Choroid plexus epithelial cell (primary cell): ENCODE data around the gene RNF8.

ENCODE experiments used
- DNase-seq: peaks from one replicate; pipeline ENCODE4 v3.0.0-alpha.2; 2010; ENCODE audit warnings: low read depth
- H3K4me3 ChIP-seq: 2 replicates; pipeline ENCODE4 v1.5.1; 2011; ENCODE audit warnings: low read depth, mild to moderate bottlenecking, control low read depth, low read length, moderate library complexity
- TF ChIP-seq, protein P1 (sequence below): conservative IDR thresholded peaks from 2 replicates; pipeline ENCODE4 v1.5.1; 2011; ENCODE audit warnings: low read depth, mild to moderate bottlenecking, control low read depth, inconsistent platforms, low read length, moderate library complexity

The RNF8 gene

DNA sequence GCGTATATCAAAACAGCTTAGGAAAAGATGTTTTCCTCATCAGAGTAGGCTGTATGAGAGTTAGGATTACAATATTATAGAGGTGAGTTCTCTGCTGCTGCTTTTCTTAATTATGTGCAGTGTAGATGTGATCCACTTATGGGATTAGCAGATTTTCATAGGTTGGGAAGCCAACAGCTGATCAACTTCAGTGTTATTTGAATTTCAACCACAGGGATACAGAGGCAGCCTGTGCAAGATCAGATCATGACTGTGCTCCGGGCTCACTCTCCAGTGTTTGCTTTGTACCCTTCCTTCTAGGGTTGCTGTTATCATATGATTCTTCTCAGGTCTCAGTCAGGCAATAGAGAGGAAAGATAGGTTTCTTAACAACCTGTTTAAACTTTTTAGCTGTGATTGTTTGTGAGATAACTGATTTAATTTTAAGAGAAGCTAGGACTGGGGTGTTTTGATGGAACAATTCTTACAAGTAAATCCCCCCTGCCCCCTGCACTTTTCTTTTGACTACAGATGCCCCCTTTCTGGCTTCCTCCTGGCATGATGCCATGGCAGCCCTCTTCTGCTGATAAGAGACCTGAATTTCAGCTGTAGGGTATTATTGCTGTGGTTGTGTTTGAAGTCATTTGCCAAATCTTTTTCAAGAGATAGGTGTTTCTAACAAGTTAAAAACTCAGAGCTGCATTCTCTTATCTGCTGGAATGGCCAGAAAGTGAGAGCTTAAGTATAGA is 8.5 kb downstream of the RNF8 start:
- TF ChIP-seq, protein P1, sequence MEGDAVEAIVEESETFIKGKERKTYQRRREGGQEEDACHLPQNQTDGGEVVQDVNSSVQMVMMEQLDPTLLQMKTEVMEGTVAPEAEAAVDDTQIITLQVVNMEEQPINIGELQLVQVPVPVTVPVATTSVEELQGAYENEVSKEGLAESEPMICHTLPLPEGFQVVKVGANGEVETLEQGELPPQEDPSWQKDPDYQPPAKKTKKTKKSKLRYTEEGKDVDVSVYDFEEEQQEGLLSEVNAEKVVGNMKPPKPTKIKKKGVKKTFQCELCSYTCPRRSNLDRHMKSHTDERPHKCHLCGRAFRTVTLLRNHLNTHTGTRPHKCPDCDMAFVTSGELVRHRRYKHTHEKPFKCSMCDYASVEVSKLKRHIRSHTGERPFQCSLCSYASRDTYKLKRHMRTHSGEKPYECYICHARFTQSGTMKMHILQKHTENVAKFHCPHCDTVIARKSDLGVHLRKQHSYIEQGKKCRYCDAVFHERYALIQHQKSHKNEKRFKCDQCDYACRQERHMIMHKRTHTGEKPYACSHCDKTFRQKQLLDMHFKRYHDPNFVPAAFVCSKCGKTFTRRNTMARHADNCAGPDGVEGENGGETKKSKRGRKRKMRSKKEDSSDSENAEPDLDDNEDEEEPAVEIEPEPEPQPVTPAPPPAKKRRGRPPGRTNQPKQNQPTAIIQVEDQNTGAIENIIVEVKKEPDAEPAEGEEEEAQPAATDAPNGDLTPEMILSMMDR: no peak
- DNase-seq: no peak
- no peak overlapping the region for H3K4me3 ChIP-seq

DNA sequence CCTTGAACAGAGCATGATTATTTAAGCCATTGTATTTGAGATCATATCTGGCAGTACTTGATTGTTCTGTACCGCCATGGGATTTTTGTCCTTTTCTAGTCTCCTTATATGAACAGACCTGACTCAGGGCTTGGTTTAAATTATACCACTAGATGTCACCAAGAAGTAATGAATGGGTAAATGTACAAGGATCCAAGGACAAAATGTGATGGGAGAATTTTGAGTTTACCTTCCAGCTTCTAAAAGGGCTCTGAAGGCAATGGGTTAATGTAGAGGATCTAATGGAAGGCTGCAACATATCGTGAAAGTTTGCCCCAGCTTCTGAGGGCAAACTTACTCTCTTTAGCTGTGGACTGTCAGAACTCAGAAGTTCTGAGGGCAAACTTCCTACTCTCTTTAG is 12.0 kb downstream of the RNF8 start:
- DNase-seq: peak; percentile 63
- TF ChIP-seq, protein P1: peak; percentile 43

DNA sequence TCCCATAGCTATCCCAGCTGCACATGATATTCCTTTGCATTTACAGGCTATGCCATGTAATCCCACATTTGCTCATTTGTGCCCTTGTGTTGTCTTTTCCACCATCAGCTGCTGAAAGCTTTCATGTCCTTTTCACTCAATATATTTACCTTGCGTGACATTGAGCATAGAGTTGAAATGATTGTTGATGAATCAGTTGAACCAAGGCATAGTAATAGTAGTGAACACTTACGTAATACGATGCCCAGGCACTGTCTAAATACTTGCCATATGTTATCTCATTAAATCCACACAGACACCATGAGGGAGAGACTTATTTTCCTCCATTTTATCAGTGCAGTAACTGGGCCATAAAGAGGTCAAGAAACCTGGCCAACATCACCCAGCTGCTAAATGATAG is 13.1 kb downstream of the RNF8 start:
- H3K4me3 ChIP-seq: no peak overlapping the region
- TF ChIP-seq, protein P1: no peak
- DNase-seq: no peak

More for the DNA sequence above, 12.0 kb downstream of the RNF8 start:
- H3K4me3 ChIP-seq: no peak overlapping the region

DNA sequence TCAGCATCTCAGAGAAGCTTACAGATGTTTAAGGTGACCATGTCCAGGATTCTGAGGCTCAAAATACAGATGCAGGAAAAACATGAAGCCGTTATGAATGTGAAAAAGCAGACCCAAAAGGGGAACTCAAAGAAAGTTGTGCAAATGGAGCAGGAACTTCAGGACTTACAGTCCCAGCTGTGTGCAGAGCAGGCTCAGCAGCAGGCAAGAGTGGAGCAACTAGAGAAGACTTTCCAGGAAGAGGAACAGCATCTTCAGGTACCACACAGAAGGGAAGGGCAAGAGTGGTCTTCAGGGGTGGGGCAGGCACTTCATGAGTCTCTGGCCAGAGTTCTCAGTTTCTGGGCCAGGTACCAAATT is 15.2 kb downstream of the RNF8 start:
- TF ChIP-seq, protein P1: no peak
- no peak for DNase-seq
- no peak overlapping the region for H3K4me3 ChIP-seq

DNA sequence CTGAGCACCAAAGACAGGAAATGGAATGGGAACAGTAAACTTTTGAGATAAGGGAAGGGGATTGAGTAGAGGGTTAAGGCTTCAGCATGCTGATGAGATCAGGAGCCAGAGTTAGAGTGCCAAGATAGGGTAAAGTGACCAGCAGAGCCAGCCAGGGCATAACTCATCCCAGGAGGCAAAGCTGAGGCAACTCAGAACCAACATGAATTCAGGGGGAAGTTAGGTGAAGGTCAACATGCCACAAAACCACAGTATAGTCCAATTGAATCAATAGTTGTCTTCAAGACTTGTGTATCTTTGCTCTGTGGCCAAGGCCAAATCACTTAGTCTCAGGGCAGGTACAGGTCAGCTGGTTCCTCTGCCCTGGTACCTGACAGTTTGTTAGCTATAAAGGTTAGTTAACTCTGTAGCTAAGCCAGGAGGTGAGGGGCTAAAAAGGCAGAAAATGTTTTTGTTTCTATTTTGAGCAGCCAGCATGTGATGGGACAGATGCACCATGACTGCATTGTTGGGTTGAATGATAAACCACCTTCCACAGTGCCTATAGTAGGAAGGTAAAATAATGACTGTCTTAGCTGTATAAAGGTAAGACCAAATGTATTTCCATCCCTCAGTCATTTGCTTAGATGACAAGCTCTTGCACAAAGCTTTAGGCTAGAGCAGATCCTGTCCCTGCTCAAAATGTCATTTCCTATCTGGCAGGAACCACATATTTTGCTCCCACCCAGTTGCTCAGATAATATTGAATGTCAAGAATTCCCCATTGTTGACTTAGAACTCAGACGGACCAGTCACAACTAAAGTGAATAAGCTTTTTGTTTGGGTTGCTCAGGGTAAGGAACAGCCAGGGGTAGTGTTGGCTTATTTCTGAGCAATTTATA is 15.8 kb downstream of the RNF8 start:
- TF ChIP-seq, protein P1: no peak
- no peak overlapping the region for H3K4me3 ChIP-seq
- peak; percentile 34 for DNase-seq

DNA sequence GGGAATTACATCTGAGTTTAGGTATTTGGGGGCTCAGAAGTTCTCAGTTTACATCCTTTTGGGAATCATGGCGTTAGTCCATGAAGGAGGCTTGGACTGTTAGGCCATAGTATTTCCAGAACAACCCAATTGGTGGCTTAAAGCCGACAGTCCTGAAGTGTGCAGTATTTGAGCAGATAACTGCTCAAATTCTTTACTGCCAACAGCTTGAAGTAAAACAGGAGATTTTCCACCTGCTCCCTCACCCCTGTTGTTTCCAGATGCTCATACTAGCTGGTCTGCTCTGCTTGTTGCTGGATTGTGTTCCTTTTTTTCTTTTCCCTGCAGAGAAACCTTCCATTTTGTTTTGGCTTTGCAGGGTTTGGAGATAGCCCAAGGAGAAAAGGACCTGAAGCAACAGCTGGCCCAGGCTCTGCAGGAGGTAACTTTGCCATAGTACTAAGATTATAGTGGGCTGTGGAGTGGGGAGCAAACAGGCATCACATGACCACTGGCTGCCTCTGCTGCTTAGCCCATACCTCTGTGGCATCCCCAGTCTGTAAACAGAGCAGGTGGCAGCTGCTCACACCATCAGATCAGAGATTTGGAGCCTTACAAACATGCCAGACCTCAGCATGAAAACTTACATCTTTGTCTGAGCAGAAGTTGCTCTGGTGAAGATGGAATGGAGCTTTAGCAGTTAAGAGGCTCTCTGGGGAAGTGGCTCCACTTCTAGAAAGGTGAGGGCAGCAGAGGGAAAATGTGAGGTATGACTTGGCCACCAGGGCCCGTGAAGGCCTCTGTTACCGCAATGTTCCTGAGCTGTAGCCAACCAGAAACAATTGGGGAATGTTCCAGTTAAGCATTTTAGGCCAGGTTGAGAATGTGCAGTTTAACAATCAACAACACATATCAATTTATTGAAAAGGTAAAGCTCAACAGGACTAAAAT is 17.6 kb downstream of the RNF8 start:
- TF ChIP-seq, protein P1: no peak
- no peak overlapping the region for H3K4me3 ChIP-seq
- DNase-seq: peak; percentile 11
